NOMO-1 treated with dmso at 0.1 percent for 144 hours (cell line): ENCODE data around the gene FAM163B.
"Not testable (repeated sequence)": the region's sequence is repeated elsewhere in the genome, so short reads cannot be mapped to it uniquely, and the experiment has no call there.

Experiments used
- DNase-seq: peaks from one replicate; lab custom pipeline; 2025; ENCODE audit not compliant: unreplicated experiment; lab: John Stamatoyannopoulos, UW

The FAM163B gene

DNA sequence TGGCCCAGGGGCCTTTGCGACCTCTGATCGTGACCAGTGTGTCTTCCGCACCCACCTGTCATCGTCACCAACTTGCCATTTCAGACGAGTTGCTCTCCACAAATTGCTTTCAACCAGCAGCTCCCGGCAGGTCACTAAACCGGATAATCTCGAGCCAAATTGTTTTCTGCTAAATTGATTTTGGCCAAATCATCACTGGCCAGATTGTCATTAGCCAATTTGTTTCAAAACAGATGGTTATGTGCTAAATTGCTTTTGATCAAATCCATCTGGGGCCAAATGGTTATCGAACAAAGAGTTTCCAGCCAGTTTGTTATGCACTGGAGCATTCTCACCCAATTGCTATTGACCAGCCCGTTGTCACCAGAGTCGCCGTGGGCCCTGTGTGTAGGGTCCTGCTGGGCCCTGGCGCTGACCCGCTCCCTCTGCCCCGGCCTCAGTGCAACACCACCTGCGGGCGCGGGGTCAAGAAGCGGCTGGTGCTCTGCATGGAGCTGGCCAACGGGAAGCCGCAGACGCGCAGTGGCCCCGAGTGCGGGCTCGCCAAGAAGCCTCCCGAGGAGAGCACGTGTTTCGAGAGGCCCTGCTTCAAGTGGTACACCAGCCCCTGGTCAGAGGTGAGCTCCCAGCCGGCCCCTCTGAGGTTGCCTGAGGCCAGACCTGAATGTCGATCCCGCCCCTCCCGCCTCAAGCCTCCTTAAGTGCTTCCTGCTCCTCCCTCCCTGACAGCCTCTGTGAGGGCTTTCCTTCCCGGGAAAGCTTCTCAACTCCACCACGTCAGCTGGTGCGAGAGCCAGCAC, 39.1 kb downstream of the FAM163B start:
- no peak for DNase-seq

DNA sequence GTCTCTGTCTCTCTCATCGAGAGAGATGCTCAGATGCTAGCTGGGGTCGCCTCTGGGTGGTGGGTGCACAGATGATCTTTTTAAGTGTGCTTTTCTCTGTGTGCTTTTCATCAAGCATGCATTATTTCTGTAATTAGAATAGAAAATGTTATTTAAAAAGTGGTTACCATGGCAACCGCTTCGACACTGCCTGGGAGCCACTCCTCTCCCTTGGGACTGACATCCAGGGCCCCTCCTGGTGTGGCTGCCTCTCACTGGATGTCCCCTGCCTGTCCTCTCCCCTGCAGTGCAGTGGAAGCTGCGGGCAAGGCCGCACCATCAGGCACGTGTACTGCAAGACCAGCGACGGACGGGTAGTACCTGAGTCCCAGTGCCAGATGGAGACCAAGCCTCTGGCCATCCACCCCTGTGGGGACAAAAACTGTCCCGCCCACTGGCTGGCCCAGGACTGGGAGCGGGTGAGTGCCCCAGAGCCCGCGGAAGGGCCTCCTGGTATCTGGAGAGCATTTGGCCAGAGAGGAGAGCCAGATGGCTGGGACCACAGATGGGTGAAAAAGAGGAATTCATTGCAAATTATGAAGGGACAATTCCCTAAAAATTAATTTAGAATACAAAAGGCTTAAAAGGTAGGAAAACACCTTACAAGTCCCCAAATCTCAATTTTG, 39.9 kb downstream of the FAM163B start:
- no peak for DNase-seq

DNA sequence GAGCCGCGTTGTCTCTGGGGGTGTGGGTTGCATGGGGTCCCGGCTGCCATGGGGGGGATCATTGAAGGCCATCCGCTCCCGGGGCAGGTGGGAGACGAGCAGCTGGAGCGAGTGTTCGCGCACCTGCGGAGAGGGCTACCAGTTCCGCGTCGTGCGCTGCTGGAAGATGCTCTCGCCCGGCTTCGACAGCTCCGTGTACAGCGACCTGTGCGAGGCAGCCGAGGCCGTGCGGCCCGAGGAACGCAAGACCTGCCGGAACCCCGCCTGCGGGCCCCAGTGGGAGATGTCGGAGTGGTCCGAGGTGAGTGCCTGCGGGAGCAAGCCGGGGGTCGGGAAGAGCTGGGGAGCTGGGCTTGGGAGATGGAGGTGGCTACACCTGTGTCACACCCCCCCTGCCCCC, 41.0 kb downstream of the FAM163B start:
- DNase-seq: no peak

DNA sequence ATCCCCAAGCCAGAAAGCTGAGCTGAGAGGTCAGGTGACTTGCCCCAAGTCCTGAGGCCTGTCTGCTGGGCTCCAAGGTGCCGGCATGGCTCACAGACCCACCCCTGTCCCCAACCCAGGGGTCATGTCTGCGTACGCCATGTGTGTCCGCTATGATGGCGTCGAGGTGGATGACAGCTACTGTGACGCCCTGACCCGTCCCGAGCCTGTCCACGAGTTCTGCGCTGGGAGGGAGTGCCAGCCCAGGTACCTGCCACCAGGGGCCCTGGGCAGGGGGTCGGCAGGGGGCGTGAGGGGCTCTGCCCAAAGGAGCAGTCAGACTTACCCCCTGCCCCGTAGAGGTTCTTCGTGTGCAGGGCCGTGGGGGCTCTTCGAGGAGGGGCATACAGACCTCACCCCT, 42.4 kb downstream of the FAM163B start:
- DNase-seq: no peak

DNA sequence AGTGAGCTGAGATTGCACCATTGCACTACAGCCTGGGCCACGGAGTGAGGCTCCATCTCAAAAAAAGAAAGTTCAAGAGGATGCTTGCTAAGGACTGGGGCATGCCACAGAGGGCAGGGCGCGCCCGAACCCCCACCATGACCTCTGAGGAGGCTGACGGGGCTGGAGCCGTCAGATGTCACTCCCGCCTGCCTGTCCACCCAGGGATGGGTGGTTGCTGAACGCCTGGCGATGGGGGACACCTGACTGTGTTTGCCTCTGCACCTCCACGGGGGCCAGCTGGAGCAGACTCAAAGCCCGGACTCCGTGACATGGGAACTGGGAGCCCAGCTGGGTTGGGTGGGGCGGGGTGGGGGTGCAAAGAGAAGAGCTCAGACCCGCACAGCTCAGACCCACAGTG, 42.8 kb downstream of the FAM163B start:
- no peak for DNase-seq

DNA sequence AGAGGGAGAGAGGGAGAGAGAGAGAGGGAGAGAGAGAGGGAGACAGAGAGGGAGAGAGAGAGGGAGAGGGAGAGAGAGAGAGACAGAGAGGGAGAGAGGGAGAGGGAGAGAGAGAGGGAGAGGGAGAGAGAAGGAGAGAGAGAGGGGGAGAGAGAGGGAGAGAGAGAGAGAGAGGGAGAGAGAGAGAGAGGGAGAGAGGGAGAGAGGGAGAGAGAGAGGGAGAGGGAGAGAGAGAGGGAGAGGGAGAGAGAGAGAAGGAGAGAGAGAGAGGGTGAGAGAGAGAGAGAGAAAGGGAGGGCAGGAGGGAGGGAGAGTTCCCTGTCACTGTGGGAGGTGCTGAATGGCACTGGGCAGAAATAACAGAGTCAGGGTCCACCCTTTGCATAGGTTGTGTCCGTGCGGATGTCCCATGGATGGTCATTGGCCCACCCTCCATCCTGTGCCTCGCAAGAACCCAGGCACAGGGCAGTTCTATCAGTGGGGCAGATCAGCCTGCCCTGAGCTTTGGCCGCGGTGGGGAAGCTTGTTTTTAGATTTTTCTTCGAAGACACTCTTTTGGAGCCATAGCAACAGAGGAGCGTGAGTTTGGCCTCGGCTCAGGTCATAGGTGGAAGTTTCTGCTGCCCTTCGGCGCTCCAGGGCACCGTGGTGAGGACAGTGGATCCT, 44.6 kb downstream of the FAM163B start:
- DNase-seq: no peak

DNA sequence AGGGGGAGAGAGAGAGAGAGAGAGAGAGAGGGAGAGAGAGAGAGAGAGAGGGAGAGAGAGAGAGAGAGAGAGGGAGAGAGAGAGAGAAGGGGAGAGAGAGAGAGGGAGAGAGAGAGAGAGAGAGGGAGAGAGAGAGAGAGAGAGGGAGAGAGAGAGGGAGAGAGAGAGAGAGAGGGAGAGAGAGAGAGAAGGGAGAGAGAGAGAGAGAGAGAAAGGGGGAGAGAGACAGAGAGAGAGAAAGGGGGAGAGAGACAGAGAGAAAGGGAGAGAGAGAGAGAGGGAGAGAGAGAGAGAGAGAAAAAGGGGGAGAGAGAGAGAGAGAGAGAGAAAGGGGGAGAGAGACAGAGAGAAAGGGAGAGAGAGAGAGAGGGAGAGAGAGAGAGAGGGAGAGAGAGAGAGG, 45.4 kb downstream of the FAM163B start:
- not testable (repeated sequence) for DNase-seq

DNA sequence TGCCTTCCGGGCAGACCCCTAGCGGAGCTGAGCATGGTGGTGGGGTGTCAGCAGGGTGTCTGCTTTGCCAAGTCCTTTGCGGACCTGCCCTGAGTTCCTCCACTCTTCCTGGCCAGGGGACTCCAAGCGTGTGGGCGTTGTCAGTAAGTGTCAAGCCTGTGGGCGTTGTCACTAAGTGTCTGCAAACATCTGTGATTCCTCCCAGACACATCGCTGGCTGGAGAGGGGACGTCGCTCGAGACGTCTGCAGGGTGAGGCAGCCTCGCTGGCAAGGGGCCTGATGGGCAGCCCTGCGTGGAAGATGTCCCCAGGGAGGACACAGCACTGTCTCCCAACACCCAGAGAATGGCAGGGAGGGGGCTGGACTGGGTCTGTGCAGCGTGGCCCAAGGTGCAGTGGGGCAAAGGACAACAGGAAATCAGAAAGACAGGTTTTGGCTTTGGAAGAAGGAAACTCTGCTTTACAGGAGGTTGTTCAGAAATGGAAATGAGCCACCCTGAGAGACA, 45.8 kb downstream of the FAM163B start:
- DNase-seq: no peak

DNA sequence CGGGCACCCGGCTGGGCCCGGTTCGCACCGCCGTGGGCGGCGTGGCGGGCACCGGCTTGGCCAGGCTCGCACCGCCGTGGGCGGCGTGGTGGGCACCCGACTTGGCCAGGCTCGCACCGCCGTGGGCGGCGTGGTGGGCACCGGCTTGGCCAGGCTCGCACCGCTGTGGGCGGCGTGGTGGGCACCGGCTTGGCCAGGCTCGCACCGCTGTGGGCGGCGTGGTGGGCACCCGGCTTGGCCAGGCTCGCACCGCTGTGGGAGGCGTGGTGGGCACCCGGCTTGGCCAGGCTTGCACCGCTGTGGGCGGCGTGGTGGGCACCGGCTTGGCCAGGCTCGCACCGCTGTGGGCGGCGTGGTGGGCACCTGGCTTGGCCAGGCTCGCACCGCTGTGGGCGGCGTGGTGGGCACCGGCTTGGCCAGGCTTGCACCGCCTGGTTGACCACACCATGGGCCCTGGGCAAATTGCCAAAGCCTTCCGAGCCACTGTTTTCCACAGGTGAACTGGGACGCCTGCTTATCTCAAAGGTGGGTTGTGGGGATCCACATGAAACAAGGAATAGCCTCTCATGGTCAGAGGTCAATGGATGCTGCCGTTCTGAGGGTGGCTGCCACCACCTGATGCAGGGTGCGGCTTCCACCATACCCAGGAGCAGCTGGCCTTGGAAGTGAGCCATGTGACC, 46.4 kb downstream of the FAM163B start:
- no peak for DNase-seq

DNA sequence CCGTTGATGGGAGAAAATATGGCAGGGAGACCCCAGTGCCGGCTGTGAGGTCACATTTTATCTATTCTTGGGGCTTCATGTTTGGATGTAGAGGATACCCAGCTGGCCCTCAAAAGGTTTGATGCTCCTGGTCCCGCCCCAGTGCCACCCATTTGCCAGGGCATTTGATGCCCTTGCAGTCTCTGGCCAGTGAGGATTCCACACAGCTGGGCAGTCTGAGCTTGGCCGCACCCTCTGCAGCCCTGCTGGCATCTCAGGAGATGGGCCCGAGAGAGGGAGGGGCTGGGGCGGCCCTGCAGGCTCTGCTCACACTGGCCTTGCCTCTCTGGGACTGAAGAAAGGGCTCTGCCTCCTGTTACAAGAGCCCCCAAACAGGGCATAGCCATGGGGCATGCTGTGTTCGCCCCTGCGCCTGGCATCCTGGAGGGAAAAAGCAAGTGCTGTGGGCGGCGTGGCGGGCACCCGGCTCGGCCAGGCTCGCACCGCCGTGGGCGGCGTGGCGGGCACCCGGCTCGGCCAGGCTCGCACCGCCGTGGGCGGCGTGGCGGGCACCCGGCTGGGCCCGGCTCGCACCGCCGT, 47.1 kb downstream of the FAM163B start:
- no peak for DNase-seq

DNA sequence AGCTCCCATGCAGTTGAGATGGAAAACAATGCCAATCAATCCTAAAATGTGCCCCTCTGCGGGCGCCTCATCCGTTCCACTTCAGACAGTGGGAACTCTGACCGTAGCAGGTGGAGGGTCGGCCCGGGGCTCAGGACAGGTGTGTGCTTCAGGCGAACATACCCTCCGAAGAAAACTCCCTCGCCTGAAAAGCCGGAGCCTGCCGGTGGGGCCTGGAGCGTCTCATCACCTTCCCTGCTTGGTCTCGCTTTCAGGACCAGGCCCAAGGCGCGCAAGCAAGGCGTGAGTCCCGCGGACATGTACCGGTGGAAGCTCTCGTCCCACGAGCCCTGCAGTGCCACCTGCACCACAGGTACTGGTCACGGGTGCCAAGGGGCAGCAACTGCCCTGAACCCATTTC, 48.2 kb downstream of the FAM163B start:
- DNase-seq: no peak

DNA sequence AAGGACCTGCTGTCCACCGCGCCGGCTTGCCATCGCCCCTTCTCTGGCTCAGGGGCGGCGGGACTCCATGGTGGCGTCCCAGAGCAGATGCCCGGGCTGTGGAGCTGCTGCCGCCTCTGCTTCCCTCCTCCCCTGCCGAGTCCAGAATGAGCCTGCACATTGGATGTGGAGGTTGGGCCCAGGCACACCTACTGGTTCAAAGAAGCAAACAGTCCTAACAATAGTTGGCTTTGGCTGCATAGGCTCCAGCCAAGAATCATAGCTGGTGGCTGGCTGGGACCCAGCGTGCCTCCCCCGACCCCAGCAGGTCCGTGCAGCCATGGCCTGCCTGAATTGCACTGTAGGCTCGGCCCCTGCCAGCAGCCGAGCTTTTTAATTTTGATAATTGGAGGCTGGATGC, 48.9 kb downstream of the FAM163B start:
- DNase-seq: no peak

DNA sequence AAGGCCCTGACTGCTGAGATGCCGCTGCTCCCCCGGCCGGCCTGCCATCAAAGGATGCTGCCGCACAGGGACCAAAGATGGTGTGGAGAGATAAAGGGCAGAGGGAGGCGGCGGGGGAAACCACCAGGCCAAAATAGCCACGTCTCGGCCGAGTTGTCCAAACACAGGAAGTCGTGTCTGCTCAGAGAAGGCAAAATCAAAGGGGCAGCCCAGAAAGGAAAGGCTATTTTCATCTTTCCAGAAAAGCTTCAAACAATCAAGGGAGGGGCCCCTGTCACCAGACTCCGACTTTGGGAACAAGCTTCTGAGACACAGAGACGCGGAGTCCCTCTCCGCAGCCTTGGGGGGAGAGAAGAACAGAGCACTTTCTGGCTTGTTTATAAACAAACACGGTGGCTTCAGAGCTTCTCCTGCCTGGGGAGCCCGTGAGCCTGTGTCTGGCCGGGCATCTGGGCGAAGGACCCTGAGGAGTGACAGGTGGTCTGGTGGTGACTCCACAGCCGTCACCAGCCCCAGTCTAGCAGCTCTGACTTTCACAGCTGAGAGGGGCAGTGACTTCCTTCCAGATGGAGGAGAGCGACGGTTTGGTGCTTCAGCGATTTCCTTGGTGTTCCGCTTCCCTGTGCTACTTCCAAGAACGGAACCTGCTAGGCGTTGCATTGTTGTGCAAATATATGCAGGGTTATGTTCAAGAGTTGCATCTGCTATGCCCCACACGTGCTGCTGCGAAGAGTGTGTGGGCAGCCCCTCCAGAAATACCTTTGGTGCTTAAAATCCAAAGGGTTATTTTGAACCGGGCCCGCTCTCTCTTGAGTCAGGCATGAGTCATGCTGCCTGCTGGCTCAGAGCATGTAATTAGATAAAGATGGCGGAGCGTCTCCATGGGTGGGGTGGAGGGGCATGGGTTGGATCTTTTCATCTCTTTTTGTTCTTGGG, 50.7 kb downstream of the FAM163B start:
- DNase-seq: no peak

DNA sequence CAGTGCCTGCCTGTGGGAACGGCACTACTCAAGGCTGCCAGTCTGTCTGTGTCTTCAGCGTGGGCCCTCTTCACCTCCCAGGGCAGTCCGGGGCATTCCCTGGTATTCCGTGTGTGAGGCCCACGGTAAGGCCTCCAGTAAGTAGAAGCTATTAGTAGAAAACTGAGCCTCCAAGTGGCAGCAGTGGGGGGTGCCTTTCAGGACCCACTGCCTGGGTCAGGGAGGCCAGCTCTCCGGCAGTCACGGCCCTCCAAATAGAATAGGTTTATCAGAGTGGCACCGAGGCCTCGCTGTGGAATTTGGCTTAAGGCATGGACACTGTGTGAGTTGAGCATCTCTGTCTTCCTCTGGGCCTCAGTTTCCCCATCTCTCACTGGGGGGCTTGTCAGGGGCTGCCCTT, 51.6 kb downstream of the FAM163B start:
- no peak for DNase-seq

DNA sequence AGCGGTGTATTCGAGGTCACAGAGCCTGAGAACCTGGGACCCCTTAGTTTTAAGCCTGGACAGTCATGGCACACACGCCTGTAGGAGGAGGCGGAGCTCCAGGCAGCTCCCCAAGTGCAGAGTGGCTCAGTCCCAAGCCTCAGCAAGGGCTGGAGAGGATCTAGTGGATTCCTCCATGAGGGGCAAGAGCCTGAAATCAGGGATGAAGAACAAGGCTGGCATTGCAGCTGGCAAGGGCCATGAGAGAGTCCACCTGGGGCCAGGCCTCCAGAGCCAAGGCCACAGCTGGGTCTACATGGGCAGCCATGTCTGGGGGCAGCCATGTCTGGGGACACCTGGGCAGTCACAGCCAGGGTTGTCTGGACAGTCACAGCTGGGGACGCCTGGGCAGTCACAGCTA, 52.8 kb downstream of the FAM163B start:
- DNase-seq: no peak

DNA sequence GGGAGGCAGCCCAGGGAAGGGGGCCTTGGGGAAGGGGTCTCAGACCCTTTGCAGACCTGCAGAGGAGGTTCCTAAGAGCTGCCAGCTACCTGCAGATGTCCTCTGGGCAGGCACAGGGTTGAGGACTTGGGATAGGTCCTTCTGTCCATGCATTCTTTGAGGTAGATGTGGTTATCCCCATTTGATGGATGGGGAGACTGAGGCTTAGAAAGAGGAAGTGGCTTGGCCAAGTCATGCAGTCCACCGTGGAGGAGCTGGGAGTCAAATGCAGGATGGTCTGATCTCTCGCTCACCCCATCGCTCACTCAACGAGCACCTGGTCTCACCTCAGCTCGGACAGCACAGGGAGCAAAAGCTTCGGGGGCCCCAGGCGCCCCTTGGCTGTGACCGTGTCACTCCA, 54.5 kb downstream of the FAM163B start:
- no peak for DNase-seq

DNA sequence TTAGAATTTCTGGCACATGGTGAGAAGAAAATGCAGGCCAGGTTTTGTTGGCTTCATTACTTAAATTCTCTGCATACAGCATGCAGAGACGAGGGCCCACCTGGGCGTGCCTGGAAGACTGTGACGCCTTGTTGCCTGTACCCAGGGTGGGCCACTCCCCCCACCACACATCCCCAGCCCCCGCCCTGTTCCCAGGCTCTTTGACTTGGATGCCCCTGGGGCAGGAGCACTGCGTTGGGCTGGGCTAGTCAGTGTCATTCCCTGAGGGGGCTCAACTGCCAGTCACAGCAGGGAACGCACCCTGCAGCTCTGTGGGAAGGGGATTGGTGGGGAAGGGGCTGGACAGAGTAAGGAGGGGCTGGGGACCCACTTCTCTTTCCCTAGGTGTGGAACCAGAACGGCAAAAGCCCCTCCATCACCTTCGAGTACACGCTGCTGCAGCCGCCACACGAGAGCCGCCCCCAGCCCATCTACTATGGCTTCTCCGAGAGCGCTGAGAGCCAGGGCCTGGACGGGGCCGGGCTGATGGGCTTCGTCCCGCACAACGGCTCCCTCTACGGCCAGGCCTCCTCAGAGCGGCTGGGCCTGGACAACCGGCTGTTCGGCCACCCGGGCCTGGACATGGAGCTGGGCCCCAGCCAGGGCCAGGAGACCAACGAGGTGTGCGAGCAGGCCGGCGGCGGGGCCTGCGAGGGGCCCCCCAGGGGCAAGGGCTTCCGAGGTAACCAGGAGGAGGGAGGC, 55.0 kb downstream of the FAM163B start:
- no peak for DNase-seq

DNA sequence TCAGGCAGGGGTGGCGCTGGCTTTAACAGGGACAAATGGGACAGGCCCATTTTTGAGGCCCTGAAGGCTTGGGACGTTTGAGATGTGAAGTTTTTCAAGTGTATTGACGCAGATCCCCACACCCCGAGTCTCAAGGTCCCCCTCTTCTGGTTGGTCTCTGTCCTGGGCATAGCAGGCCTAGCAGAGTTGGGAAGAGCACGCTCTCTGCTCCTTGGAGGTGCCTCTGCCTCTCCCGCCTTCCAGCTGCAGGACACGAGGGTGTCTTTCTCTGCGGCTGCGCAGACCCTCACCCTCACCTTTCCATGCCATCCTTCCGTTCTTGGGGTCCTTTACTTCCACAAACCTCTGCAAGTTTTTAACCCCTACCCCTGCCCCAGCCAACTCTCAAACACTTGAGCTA, 56.1 kb downstream of the FAM163B start:
- DNase-seq: no peak

DNA sequence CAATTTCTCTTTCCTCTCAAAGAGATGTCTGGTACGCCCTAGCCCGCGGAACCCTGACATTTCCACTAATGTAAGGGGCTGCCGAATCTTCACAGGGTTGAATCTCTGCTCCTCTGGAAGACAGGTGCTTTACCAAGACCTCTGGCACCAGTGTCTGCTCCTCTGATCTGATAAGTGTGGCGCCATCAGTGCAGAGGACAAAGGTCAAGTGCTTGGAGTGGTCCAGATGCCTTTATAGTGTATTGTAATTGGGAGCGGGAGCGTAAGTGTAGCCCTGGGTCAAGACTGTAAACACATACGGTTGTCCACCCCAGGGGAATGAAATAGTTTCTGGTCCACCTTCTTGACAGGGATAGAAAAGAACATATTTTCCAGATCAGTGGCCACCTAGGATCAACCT, 57.0 kb downstream of the FAM163B start:
- no peak for DNase-seq
